ENCODE results near the gene CUL9. TPM values are rescaled to one million over a fixed set of nuclear protein-coding genes. Genes with fewer than 3 reads are reported as not detected.

Gene CUL9
- total and polyA plus RNA-seq, 2 experiments from 2014 or later = 2.6 to 11.3 TPM

DNA sequence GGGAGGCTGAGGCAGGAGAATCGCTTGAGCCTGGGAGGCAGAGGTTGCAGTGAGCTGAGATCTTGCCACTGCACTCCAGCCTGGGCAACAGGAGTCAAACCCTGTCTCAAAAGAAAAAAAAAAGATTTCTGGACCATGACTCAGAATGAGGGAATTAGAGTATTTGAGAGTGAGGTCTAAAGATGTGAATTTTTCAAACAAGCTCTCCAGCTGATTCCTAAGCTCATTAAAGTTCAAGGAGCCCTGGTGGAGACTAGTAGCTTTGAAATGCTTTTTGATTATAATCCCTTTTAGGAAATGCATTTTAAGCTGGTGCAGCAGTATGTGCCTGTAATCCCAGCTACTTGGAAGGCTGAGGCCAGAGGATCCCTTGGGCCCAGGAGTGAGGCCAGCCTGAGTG is 32.7 kb upstream of the CUL9 start:
- no peaks in the 10 kb centered on the region for H3K4me1 ChIP-seq (ENCODE audit: insufficient read depth)
- no peaks in the 10 kb centered on the region for H3K36me3 ChIP-seq (ENCODE audit: insufficient read depth)
- no peaks in the 10 kb centered on the region for H3F3A ChIP-seq (replicated peaks; ENCODE audit: low read depth)
- no peaks in the 10 kb centered on the region; the same call in 1 of the 2 replicates for H4K20me1 ChIP-seq (replicated peaks; ENCODE audit: insufficient read depth)
- no peaks in the 10 kb centered on the region for H3K9me2 ChIP-seq (ENCODE audit: insufficient read depth)
- H3K27me3 ChIP-seq (ENCODE audit: insufficient read depth) = no peaks in the 10 kb centered on the region
- no peak overlapping the region for H3K4me2 ChIP-seq
- DNase-seq (ENCODE audit: low spot score) = no peak
- TF ChIP-seq POLR2AphosphoS5 (IDR thresholded peaks at IDR 0.05; ENCODE audit: low read depth) (no peak), JUNB (IDR thresholded peaks at IDR 0.05; ENCODE audit: unreplicated experiment) (no peak), STAT1 (IDR thresholded peaks at IDR 0.05; ENCODE audit: unreplicated experiment) (no peak), EZH2 (IDR thresholded peaks at IDR 0.05; ENCODE audit: low read depth, unreplicated experiment) (no peak), ETS1 (IDR thresholded peaks at IDR 0.05) (no peak), NANOG (IDR thresholded peaks at IDR 0.05; ENCODE audit: borderline replicate concordance) (no peak), ZNF331 (CRISPR knock-in tag; IDR thresholded peaks at IDR 0.05; ENCODE audit: low read depth) (no peak), CTCF (conservative IDR thresholded peaks at IDR 0.05; ENCODE audit: low read depth in 2 of 2) (no peak), CREB1 (CRISPR knock-in tag; IDR thresholded peaks at IDR 0.05; ENCODE audit: low read depth) (no peak), ZNF114 (CRISPR knock-in tag; IDR thresholded peaks at IDR 0.05) (no peak)
- TF ChIP-seq, protein P1, sequence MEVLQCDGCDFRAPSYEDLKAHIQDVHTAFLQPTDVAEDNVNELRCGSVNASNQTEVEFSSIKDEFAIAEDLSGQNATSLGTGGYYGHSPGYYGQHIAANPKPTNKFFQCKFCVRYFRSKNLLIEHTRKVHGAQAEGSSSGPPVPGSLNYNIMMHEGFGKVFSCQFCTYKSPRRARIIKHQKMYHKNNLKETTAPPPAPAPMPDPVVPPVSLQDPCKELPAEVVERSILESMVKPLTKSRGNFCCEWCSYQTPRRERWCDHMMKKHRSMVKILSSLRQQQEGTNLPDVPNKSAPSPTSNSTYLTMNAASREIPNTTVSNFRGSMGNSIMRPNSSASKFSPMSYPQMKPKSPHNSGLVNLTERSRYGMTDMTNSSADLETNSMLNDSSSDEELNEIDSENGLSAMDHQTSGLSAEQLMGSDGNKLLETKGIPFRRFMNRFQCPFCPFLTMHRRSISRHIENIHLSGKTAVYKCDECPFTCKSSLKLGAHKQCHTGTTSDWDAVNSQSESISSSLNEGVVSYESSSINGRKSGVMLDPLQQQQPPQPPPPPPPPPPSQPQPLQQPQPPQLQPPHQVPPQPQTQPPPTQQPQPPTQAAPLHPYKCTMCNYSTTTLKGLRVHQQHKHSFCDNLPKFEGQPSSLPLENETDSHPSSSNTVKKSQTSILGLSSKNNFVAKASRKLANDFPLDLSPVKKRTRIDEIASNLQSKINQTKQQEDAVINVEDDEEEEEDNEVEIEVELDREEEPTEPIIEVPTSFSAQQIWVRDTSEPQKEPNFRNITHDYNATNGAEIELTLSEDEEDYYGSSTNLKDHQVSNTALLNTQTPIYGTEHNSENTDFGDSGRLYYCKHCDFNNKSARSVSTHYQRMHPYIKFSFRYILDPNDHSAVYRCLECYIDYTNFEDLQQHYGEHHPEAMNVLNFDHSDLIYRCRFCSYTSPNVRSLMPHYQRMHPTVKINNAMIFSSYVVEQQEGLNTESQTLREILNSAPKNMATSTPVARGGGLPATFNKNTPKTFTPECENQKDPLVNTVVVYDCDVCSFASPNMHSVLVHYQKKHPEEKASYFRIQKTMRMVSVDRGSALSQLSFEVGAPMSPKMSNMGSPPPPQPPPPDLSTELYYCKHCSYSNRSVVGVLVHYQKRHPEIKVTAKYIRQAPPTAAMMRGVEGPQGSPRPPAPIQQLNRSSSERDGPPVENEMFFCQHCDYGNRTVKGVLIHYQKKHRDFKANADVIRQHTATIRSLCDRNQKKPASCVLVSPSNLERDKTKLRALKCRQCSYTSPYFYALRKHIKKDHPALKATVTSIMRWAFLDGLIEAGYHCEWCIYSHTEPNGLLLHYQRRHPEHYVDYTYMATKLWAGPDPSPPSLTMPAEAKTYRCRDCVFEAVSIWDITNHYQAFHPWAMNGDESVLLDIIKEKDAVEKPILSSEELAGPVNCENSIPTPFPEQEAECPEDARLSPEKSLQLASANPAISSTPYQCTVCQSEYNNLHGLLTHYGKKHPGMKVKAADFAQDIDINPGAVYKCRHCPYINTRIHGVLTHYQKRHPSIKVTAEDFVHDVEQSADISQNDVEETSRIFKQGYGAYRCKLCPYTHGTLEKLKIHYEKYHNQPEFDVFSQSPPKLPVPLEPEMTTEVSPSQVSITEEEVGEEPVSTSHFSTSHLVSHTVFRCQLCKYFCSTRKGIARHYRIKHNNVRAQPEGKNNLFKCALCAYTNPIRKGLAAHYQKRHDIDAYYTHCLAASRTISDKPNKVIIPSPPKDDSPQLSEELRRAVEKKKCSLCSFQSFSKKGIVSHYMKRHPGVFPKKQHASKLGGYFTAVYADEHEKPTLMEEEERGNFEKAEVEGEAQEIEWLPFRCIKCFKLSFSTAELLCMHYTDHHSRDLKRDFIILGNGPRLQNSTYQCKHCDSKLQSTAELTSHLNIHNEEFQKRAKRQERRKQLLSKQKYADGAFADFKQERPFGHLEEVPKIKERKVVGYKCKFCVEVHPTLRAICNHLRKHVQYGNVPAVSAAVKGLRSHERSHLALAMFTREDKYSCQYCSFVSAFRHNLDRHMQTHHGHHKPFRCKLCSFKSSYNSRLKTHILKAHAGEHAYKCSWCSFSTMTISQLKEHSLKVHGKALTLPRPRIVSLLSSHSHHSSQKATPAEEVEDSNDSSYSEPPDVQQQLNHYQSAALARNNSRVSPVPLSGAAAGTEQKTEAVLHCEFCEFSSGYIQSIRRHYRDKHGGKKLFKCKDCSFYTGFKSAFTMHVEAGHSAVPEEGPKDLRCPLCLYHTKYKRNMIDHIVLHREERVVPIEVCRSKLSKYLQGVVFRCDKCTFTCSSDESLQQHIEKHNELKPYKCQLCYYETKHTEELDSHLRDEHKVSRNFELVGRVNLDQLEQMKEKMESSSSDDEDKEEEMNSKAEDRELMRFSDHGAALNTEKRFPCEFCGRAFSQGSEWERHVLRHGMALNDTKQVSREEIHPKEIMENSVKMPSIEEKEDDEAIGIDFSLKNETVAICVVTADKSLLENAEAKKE (CRISPR knock-in tag; IDR thresholded peaks at IDR 0.05) = no peak
- Mint-ChIP-seq H3K4me3 (no peak overlapping the region), H3K9me3 (no peaks in the 10 kb centered on the region), H3K27ac (no peak overlapping the region), H3K36me3 (ENCODE audit: low read depth) (peaks cover 20% of the 10 kb centered on the region), H3K4me1 (no peaks in the 10 kb centered on the region), H3K27me3 (ENCODE audit: insufficient read depth, low read depth, poor library complexity) (peaks cover 4% of the 10 kb centered on the region)
- no peak overlapping the region for H3K27ac ChIP-seq (ENCODE audit: low read depth)
- H3K79me2 ChIP-seq (replicated peaks; ENCODE audit: insufficient read depth) = no peaks in the 10 kb centered on the region
- H3K4me3 ChIP-seq = no peak overlapping the region
- H2AFZ ChIP-seq = no peak overlapping the region
- no peak for ATAC-seq
